Ureter (tissue), 1 donor: Measurements from ENCODE around the gene DUSP19. TPM values are rescaled to one million over a fixed set of nuclear protein-coding genes. Genes with fewer than 3 reads are reported as not detected.
A peak's percentile ranks its signal among the peaks of the same experiment; 100 is the strongest.

ENCODE experiments used
- DNase-seq: peaks from one replicate; pipeline ENCODE4 v3.0.0-alpha.2; 2020; ENCODE audit warnings: low spot score
- total RNA-seq: library from RNA; stranded (reverse); gene quantifications from one replicate; pipeline ENCODE4 v1.2.4, GENCODE V29; 2023
- donor health status: DM: yes; HTN: yes; CAD: no.

Gene DUSP19
- total RNA-seq, 1 donor from 2014 or later, result 7.0 TPM

GRCh38 chr2:183068561-183068960 is 10.0 kb upstream of the DUSP19 start:
- DNase-seq, result no peak

- DNase-seq, result no peak
Observed at GRCh38 chr2:183069174-183069573, 9.4 kb upstream of the DUSP19 start.

GRCh38 chr2:183070942-183071844 is 7.4 kb upstream of the DUSP19 start:
- DNase-seq, result no peak

- DNase-seq, result no peak
Observed at GRCh38 chr2:183072177-183072576, 6.4 kb upstream of the DUSP19 start.

GRCh38 chr2:183078163-183078463 is 434 bp upstream of the DUSP19 start:
- no peak for DNase-seq

GRCh38 chr2:183079139-183079775 is 710 bp downstream of the DUSP19 start:
- no peak for DNase-seq

GRCh38 chr2:183081911-183082310 is 3.4 kb downstream of the DUSP19 start:
- no peak for DNase-seq

GRCh38 chr2:183088061-183088460 is 9.5 kb downstream of the DUSP19 start:
- no peak for DNase-seq

- no peak for DNase-seq
Observed at GRCh38 chr2:183089192-183089851, 10.8 kb downstream of the DUSP19 start.

GRCh38 chr2:183091318-183091953 is 12.9 kb downstream of the DUSP19 start:
- no peak for DNase-seq

- DNase-seq, result no peak
Observed at GRCh38 chr2:183091954-183092345, 13.4 kb downstream of the DUSP19 start.

GRCh38 chr2:183093857-183094657 is 15.5 kb downstream of the DUSP19 start:
- DNase-seq, result no peak

GRCh38 chr2:183105402-183106134 is 27.0 kb downstream of the DUSP19 start:
- no peak for DNase-seq

- no peak for DNase-seq
Observed at GRCh38 chr2:183112577-183112976, 34.0 kb downstream of the DUSP19 start.

- no peak for DNase-seq
Observed at GRCh38 chr2:183113630-183114029, 35.1 kb downstream of the DUSP19 start.

GRCh38 chr2:183117226-183117625 is 38.7 kb downstream of the DUSP19 start:
- no peak for DNase-seq

- DNase-seq, result no peak
Observed at GRCh38 chr2:183123117-183123958, 44.8 kb downstream of the DUSP19 start.

- DNase-seq, result no peak
Observed at GRCh38 chr2:183123959-183124221, 45.3 kb downstream of the DUSP19 start.

GRCh38 chr2:183124222-183124956 is 45.8 kb downstream of the DUSP19 start, which contains the start of gene NUP35:
NUP35 (plus strand) TSS chr2:183124443; CDS start chr2:183124458, 15 bp downstream.
- DNase-seq, result peak; percentile 91

GRCh38 chr2:183124957-183125255 is 46.4 kb downstream of the DUSP19 start:
- no peak for DNase-seq
